ENCODE data around the gene LST1.
A peak's percentile ranks its signal among the peaks of the same experiment; 100 is the strongest.

LST1 gene

GRCh38 chr6:31575335-31575901 lies 10.7 kb upstream of the LST1 start, which contains the start of gene TNF:
Gene TNF (plus strand): TSS chr6:31575565. CDS start chr6:31575742, 177 bp downstream.
- Mint-ChIP-seq H3K4me3 (peak within 1 kb of the TSS; percentile 99), H3K36me3 (peaks cover 35% of the 10 kb centered on the region), H3K27me3 (no peaks in the 10 kb centered on the region), H3K27ac (peak within 1 kb of the TSS; percentile 99), H3K4me1 (peaks cover 86% of the 10 kb centered on the region), H3K9me3 (no peaks in the 10 kb centered on the region)

DNA sequence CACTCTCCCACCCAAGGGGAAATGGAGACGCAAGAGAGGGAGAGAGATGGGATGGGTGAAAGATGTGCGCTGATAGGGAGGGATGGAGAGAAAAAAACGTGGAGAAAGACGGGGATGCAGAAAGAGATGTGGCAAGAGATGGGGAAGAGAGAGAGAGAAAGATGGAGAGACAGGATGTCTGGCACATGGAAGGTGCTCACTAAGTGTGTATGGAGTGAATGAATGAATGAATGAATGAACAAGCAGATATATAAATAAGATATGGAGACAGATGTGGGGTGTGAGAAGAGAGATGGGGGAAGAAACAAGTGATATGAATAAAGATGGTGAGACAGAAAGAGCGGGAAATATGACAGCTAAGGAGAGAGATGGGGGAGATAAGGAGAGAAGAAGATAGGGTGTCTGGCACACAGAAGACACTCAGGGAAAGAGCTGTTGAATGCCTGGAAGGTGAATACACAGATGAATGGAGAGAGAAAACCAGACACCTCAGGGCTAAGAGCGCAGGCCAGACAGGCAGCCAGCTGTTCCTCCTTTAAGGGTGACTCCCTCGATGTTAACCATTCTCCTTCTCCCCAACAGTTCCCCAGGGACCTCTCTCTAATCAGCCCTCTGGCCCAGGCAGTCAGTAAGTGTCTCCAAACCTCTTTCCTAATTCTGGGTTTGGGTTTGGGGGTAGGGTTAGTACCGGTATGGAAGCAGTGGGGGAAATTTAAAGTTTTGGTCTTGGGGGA lies 10.0 kb upstream of the LST1 start:
- Mint-ChIP-seq H3K27ac (peak overlapping the region; percentile 99), H3K4me1 (peaks cover 84% of the 10 kb centered on the region), H3K4me3 (peak overlapping the region; percentile 99), H3K9me3 (no peaks in the 10 kb centered on the region), H3K36me3 (peaks cover 39% of the 10 kb centered on the region), H3K27me3 (no peaks in the 10 kb centered on the region)

GRCh38 chr6:31576897-31577578 lies 9.0 kb upstream of the LST1 start:
- H3K9me3 Mint-ChIP-seq, result no peaks in the 10 kb centered on the region
- H3K36me3 Mint-ChIP-seq, result peaks cover 44% of the 10 kb centered on the region

DNA sequence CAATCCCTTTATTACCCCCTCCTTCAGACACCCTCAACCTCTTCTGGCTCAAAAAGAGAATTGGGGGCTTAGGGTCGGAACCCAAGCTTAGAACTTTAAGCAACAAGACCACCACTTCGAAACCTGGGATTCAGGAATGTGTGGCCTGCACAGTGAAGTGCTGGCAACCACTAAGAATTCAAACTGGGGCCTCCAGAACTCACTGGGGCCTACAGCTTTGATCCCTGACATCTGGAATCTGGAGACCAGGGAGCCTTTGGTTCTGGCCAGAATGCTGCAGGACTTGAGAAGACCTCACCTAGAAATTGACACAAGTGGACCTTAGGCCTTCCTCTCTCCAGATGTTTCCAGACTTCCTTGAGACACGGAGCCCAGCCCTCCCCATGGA lies 8.5 kb upstream of the LST1 start:
- Mint-ChIP-seq H3K36me3 (peaks cover 41% of the 10 kb centered on the region), H3K4me1 (peaks cover 79% of the 10 kb centered on the region), H3K27me3 (no peaks in the 10 kb centered on the region), H3K9me3 (no peaks in the 10 kb centered on the region), H3K27ac (no peak overlapping the region), H3K4me3 (peak overlapping the region; percentile 99)

More at GRCh38 chr6:31576897-31577578, 9.0 kb upstream of the LST1 start:
- Mint-ChIP-seq H3K27ac (peak overlapping the region; percentile 99), H3K27me3 (no peaks in the 10 kb centered on the region), H3K4me1 (peaks cover 79% of the 10 kb centered on the region), H3K4me3 (peak overlapping the region; percentile 99)

- H3K4me3 Mint-ChIP-seq, result peak overlapping the region; percentile 93
- H3K27me3 Mint-ChIP-seq, result no peaks in the 10 kb centered on the region
- H3K36me3 Mint-ChIP-seq, result peaks cover 40% of the 10 kb centered on the region
- H3K9me3 Mint-ChIP-seq, result no peaks in the 10 kb centered on the region
- peak overlapping the region; percentile 83 for H3K27ac Mint-ChIP-seq
- H3K4me1 Mint-ChIP-seq, result peaks cover 78% of the 10 kb centered on the region
Observed at GRCh38 chr6:31578184-31579118, 7.6 kb upstream of the LST1 start.

- H3K4me3 Mint-ChIP-seq, result peak overlapping the region; percentile 93
- H3K36me3 Mint-ChIP-seq, result peaks cover 37% of the 10 kb centered on the region
- H3K4me1 Mint-ChIP-seq, result peaks cover 77% of the 10 kb centered on the region
- no peaks in the 10 kb centered on the region for H3K27me3 Mint-ChIP-seq
- H3K9me3 Mint-ChIP-seq, result no peaks in the 10 kb centered on the region
- H3K27ac Mint-ChIP-seq, result peak overlapping the region; percentile 83
Observed at GRCh38 chr6:31579119-31579505, 7.0 kb upstream of the LST1 start.

GRCh38 chr6:31579546-31580437 lies 6.3 kb upstream of the LST1 start:
- peaks cover 37% of the 10 kb centered on the region for H3K36me3 Mint-ChIP-seq
- no peaks in the 10 kb centered on the region for H3K27me3 Mint-ChIP-seq
- no peaks in the 10 kb centered on the region for H3K9me3 Mint-ChIP-seq
- H3K4me1 Mint-ChIP-seq, result peaks cover 77% of the 10 kb centered on the region
- H3K27ac Mint-ChIP-seq, result peak overlapping the region; percentile 97
- peak overlapping the region; percentile 93 for H3K4me3 Mint-ChIP-seq

- H3K27ac Mint-ChIP-seq, result peak overlapping the region; percentile 97
- H3K27me3 Mint-ChIP-seq, result no peaks in the 10 kb centered on the region
Observed at GRCh38 chr6:31580438-31580740, 5.7 kb upstream of the LST1 start.

DNA sequence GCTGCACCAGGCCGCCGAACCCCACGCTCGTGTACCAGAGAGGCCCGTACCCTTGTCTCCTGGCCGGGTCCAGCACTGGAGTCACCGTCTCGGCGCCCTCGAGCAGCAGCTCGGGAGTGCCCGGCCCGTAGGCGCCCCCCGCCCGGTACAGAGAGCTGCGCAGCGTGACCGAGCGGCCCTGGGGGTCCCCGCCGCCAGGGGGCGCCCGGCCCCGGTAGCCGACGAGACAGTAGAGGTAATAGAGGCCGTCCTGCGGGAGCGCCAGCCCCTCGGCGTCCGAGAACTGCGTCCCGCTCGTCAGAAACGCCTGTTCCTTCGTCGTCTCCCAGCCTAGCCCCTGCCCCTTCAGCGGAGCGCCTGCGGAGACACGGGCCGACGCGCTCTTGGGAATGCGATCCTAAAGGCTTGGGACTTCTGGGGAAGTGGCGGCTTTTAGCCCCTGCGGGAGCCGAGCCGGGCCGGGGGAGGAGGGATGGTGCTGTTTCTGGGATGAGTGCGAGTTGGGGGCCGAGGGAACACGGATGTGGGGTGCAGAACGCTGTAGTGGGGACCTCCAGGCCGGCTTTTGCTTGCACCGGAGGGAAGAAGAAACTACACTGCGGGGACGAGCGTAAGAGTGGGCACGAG lies 5.2 kb upstream of the LST1 start:
- no peaks in the 10 kb centered on the region for H3K27me3 Mint-ChIP-seq
- peaks cover 77% of the 10 kb centered on the region for H3K4me1 Mint-ChIP-seq
- H3K27ac Mint-ChIP-seq, result peak overlapping the region; percentile 97
- peaks cover 31% of the 10 kb centered on the region for H3K36me3 Mint-ChIP-seq
- H3K9me3 Mint-ChIP-seq, result no peaks in the 10 kb centered on the region
- peak overlapping the region; percentile 93 for H3K4me3 Mint-ChIP-seq

More at GRCh38 chr6:31580438-31580740, 5.7 kb upstream of the LST1 start:
- H3K4me1 Mint-ChIP-seq, result peaks cover 77% of the 10 kb centered on the region
- H3K4me3 Mint-ChIP-seq, result peak overlapping the region; percentile 93
- H3K36me3 Mint-ChIP-seq, result peaks cover 36% of the 10 kb centered on the region
- no peaks in the 10 kb centered on the region for H3K9me3 Mint-ChIP-seq

GRCh38 chr6:31581434-31582229 lies 4.4 kb upstream of the LST1 start:
- Mint-ChIP-seq H3K36me3 (peaks cover 24% of the 10 kb centered on the region), H3K4me1 (peaks cover 77% of the 10 kb centered on the region), H3K27ac (peak overlapping the region; percentile 95), H3K4me3 (peak overlapping the region; percentile 93), H3K9me3 (no peaks in the 10 kb centered on the region), H3K27me3 (no peaks in the 10 kb centered on the region)

DNA sequence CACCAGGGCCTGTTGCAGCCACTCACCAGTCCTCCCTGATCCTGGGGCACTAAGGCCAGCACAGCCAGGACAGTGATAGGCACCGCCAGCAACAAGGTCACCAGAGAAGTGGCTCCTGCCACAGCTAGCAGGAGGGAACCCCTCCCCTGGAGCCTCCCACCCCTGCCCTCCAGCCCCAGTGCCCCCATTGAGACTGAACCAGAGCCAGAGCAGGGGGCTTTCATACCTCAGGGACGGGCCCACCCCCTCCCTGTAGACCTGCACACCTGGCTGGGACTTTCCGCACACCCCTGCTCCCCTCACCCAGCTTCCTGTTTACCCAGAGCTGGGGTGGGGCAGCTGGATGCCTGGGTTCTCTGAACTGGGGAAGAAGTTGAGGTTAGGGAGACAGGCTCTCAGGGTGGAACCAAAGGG lies 3.8 kb upstream of the LST1 start, which contains the start of gene LTB:
TSS of gene LTB (minus strand) at position 195 of the 414 bp plus-strand sequence. CDS start at position 188, 7 bp downstream.
- H3K9me3 Mint-ChIP-seq, result no peaks in the 10 kb centered on the region
- H3K4me3 Mint-ChIP-seq, result peak within 1 kb of the TSS; percentile 93
- H3K4me1 Mint-ChIP-seq, result peaks cover 77% of the 10 kb centered on the region
- H3K36me3 Mint-ChIP-seq, result peaks cover 22% of the 10 kb centered on the region
- H3K27me3 Mint-ChIP-seq, result no peaks in the 10 kb centered on the region
- peak within 1 kb of the TSS; percentile 95 for H3K27ac Mint-ChIP-seq

- H3K27ac Mint-ChIP-seq, result peak overlapping the region; percentile 97
- no peaks in the 10 kb centered on the region for H3K9me3 Mint-ChIP-seq
- peaks cover 72% of the 10 kb centered on the region for H3K4me1 Mint-ChIP-seq
- peaks cover 12% of the 10 kb centered on the region for H3K36me3 Mint-ChIP-seq
- H3K27me3 Mint-ChIP-seq, result no peaks in the 10 kb centered on the region
- H3K4me3 Mint-ChIP-seq, result peak overlapping the region; percentile 69
Observed at GRCh38 chr6:31585491-31585890, 586 bp upstream of the LST1 start.

DNA sequence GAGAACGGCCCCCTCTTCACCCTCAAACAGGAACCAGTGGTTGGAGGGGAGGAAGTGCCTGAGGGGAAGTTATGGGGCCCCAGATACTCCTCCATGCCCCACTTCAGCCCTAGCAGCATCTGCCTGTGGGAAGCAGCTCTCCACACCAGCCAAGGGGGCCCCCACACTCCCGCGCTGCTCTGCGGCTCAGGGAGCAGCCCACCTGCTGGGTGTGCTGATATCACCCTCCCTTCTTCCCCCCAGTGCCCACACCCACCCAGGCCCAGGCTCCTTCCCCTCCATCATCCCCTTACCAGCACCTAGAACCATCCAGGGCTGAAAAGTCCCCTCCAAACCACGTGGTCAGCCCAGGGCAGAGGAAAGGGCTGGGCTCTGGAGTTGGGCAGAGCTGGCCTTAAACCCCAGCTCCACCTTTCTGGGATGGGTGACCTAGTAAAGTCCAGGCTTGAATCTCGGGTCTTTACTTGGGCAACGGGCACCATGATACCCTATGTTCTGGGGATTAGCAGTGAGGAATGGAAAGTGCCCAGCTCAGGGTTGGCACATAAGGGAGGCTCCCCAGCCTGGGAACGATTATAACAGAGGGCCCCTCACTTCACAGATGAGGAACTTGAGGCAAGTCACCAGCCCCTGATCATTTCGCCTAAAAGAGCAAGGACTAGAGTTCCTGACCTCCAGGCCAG lies 663 bp downstream of the LST1 start:
- peaks cover 73% of the 10 kb centered on the region for H3K4me1 Mint-ChIP-seq
- peak overlapping the region; percentile 82 for H3K4me3 Mint-ChIP-seq
- no peaks in the 10 kb centered on the region for H3K27me3 Mint-ChIP-seq
- H3K27ac Mint-ChIP-seq, result peak overlapping the region; percentile 97
- no peaks in the 10 kb centered on the region for H3K9me3 Mint-ChIP-seq
- H3K36me3 Mint-ChIP-seq, result peaks cover 6% of the 10 kb centered on the region

Data from activated naive CD4-positive, alpha-beta T cell treated with anti-CD3 and anti-CD28 coated beads, Interleukin-2, amount 50 U/mL, for 24 hours (primary cell).